ENCODE results near the gene LPP.

Gene LPP

DNA sequence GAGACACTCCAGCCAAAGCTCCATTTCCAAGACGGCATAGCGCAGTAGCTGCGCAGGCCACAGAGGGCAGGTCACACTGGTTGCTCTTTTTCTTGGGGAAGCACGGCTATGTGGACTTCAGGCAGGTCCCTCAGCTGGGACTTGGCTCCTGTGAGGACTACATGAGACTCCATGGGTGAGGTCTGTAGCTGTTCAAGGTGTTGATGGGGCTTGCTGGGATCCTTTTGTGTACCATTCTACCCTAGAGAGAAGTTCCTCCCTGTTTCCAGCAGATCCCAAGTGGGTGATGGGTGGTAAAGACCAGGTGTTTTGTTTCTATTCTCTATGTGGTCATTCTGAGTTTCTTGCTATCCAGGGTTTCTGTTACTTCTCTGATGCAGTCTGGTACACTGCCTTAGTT, 183.3 kb downstream of the LPP start:
- Histone ChIP-seq H3K27me3 (ENCODE audit: insufficient read depth, poor library complexity, severe bottlenecking) (no peaks in the 10 kb centered on the region), H3K4me3 (replicated peaks; ENCODE audit: insufficient read depth, low read length) (no peak overlapping the region), H3K27ac (replicated peaks) (no peak overlapping the region)
- DNase-seq (ENCODE audit: low read depth in 1 of 2, low spot score in 1 of 2) = no peak
- TF ChIP-seq POLR2AphosphoS5 (IDR thresholded peaks at IDR 0.05; ENCODE audit: low read depth) = no peak
- TF ChIP-seq SPI1 (IDR thresholded peaks at IDR 0.05; ENCODE audit: borderline replicate concordance, low read depth) = no peak
- no peak for TF ChIP-seq GABPA (IDR thresholded peaks at IDR 0.05; ENCODE audit: low read depth)
- TF ChIP-seq, protein P1, sequence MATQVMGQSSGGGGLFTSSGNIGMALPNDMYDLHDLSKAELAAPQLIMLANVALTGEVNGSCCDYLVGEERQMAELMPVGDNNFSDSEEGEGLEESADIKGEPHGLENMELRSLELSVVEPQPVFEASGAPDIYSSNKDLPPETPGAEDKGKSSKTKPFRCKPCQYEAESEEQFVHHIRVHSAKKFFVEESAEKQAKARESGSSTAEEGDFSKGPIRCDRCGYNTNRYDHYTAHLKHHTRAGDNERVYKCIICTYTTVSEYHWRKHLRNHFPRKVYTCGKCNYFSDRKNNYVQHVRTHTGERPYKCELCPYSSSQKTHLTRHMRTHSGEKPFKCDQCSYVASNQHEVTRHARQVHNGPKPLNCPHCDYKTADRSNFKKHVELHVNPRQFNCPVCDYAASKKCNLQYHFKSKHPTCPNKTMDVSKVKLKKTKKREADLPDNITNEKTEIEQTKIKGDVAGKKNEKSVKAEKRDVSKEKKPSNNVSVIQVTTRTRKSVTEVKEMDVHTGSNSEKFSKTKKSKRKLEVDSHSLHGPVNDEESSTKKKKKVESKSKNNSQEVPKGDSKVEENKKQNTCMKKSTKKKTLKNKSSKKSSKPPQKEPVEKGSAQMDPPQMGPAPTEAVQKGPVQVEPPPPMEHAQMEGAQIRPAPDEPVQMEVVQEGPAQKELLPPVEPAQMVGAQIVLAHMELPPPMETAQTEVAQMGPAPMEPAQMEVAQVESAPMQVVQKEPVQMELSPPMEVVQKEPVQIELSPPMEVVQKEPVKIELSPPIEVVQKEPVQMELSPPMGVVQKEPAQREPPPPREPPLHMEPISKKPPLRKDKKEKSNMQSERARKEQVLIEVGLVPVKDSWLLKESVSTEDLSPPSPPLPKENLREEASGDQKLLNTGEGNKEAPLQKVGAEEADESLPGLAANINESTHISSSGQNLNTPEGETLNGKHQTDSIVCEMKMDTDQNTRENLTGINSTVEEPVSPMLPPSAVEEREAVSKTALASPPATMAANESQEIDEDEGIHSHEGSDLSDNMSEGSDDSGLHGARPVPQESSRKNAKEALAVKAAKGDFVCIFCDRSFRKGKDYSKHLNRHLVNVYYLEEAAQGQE (IDR thresholded peaks at IDR 0.05; ENCODE audit: insufficient replicate concordance, low read depth) = no peak
- TF ChIP-seq, protein P2, sequence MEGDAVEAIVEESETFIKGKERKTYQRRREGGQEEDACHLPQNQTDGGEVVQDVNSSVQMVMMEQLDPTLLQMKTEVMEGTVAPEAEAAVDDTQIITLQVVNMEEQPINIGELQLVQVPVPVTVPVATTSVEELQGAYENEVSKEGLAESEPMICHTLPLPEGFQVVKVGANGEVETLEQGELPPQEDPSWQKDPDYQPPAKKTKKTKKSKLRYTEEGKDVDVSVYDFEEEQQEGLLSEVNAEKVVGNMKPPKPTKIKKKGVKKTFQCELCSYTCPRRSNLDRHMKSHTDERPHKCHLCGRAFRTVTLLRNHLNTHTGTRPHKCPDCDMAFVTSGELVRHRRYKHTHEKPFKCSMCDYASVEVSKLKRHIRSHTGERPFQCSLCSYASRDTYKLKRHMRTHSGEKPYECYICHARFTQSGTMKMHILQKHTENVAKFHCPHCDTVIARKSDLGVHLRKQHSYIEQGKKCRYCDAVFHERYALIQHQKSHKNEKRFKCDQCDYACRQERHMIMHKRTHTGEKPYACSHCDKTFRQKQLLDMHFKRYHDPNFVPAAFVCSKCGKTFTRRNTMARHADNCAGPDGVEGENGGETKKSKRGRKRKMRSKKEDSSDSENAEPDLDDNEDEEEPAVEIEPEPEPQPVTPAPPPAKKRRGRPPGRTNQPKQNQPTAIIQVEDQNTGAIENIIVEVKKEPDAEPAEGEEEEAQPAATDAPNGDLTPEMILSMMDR (IDR thresholded peaks at IDR 0.05; ENCODE audit: insufficient read depth, low read length) = no peak

DNA sequence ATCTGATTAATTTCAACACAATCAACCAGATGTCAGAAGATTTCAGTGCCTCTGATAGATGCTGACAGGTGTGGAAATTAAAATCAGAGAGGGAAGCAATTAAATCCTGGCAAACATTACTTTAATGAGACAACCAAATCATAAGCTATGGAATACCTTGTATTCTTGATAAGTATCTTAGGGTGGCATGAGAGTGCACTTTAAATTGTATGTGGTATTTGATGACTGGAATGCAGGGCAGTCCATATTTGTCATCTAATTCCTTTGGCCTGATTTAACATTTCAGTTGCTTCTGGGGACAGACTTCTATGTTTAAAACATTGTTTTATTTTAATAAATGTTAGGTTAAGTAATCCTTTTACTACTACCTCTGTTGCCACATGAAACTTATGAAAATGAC, 184.1 kb downstream of the LPP start:
- DNase-seq (ENCODE audit: low read depth in 1 of 2, low spot score in 1 of 2) = no peak
- TF ChIP-seq GABPA (IDR thresholded peaks at IDR 0.05; ENCODE audit: low read depth) = no peak
- TF ChIP-seq, protein P2 (IDR thresholded peaks at IDR 0.05; ENCODE audit: insufficient read depth, low read length) = no peak
- TF ChIP-seq POLR2AphosphoS5 (IDR thresholded peaks at IDR 0.05; ENCODE audit: low read depth) = no peak
- TF ChIP-seq, protein P1 (IDR thresholded peaks at IDR 0.05; ENCODE audit: insufficient replicate concordance, low read depth) = no peak
- TF ChIP-seq SPI1 (IDR thresholded peaks at IDR 0.05; ENCODE audit: borderline replicate concordance, low read depth) = no peak
- no peak overlapping the region for H3K27ac ChIP-seq (replicated peaks)
- no peaks in the 10 kb centered on the region for H3K27me3 ChIP-seq (ENCODE audit: insufficient read depth, poor library complexity, severe bottlenecking)
- H3K4me3 ChIP-seq (replicated peaks; ENCODE audit: insufficient read depth, low read length) = no peak overlapping the region

DNA sequence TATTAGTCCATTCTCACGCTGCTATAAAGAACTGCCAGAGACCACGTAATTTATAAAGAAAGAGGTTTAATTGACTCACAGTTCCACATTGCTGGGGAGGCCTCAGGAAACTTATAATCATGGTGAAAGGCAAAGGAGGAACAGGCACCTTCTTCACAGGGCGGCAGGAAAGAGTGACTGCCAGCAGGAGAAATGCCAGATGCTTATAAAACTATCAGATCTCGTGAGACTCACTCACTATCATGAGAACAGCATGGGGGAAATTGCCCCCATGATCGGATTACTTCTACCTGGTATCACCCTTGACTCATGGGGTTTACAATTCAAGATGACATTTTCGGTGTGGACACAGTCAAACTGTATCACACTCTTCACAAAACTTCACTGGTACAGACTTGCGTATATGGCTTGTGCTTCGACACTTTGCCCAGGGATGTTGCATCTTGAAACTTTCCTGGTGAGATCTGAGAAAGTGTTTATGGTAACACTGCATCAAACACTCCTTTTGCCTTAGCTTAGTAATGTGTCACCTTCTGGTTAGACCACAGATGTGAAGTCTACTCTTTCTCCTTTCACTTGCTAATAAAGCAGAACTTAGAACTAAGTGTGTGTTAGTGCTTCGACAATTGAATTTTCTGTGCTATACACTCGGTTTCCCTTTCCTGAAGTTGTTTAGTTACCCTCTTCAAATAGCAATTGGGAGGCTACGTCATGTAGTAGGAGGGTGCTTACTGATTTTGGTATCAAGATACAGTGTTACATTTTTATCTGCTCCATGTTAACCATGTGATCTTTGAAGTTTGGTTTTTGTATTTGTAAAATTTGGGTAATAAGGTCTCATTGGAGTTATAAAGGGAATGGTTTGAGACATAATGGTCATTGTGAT, 185.7 kb downstream of the LPP start:
- Histone ChIP-seq H3K4me3 (replicated peaks; ENCODE audit: insufficient read depth, low read length) (no peak overlapping the region), H3K27me3 (ENCODE audit: insufficient read depth, poor library complexity, severe bottlenecking) (no peaks in the 10 kb centered on the region), H3K27ac (replicated peaks) (no peak overlapping the region)
- TF ChIP-seq POLR2AphosphoS5 (IDR thresholded peaks at IDR 0.05; ENCODE audit: low read depth) (no peak), GABPA (IDR thresholded peaks at IDR 0.05; ENCODE audit: low read depth) (no peak), SPI1 (IDR thresholded peaks at IDR 0.05; ENCODE audit: borderline replicate concordance, low read depth) (no peak)
- TF ChIP-seq, protein P2 (IDR thresholded peaks at IDR 0.05; ENCODE audit: insufficient read depth, low read length) = no peak
- TF ChIP-seq, protein P1 (IDR thresholded peaks at IDR 0.05; ENCODE audit: insufficient replicate concordance, low read depth) = no peak
- no peak for DNase-seq (ENCODE audit: low read depth in 1 of 2, low spot score in 1 of 2)
